NCI-H1436 (cell line): ENCODE results near the gene GPR87.

ENCODE experiments used
- DNase-seq: peaks from one replicate; lab custom pipeline; 2025; lab: John Stamatoyannopoulos, UW

Gene GPR87

DNA sequence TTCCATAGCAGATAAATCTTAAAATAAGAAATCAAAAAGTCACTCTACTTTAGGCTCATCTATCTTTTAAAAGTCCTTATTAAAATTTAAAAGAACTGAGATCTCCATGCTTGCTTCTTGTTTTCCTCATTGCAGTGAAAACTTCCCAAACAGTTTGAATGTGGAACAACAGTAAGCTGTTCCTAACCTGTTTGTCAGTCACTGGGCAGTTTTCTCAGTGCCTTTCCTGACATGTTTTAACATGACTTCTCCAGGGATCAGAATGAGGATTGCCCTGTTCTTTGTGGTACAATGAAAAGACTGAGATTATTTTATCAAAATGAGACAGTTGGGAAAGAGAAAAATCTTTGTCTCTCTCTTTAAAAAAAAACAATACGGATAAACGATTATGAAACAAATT lies 774 bp downstream of the GPR87 start:
- DNase-seq = no peak

DNA sequence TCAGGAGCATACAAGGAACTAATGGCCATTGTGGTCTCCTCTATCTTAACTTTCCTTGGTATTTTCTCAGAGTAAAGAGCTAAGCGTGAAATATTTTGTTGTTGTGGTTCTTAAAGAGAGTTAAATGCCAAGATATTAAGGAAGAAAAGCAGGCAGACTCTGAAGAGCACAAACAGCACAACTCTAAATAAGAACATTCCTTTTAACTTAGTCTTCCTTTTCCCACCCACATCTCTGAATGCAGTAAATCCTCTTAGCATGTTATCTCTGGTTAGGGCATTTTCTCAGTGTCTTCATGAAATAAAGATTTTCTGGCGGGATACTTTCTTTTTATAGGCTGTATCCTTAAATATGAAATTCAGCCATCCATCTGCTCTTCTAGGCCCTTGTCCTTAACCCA lies 1.5 kb downstream of the GPR87 start:
- no peak for DNase-seq

DNA sequence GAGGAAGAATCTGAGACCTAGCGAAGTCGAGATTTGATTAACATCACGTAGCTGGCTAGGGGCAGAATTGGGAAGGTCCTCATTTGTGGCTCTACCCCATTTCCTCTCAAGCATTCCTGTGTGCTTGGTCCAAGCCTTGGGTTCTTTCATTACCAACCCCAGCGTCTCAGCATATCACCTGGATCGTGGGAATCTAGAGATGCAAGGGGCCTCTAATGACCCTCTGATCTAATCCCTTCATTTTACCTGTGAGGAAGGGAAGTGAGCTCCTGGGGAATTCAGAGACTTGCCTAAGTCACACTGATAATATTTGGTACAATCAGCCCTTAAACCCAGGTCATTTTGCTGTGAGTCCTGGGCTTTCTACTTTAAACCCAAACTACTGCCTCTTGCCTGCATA lies 2.0 kb downstream of the GPR87 start:
- no peak for DNase-seq

DNA sequence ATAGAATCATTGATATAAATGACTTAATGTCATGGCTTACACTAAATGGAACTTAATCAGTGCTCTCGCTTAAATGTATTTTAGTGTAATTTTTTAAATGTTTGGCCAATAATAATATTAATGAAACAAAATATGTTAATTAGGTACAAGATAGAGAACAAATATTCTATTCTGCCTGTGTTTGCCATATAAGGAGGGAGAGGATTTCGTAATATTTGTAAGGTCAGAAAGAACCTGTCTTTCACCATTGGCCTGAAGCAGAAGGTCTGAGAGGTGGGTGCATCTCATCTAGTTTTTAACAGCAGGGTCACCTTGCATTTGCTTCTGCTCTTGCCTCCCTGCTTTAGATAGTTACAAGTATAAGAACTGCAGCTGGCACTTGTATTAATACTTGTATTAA lies 2.5 kb downstream of the GPR87 start:
- DNase-seq = no peak

DNA sequence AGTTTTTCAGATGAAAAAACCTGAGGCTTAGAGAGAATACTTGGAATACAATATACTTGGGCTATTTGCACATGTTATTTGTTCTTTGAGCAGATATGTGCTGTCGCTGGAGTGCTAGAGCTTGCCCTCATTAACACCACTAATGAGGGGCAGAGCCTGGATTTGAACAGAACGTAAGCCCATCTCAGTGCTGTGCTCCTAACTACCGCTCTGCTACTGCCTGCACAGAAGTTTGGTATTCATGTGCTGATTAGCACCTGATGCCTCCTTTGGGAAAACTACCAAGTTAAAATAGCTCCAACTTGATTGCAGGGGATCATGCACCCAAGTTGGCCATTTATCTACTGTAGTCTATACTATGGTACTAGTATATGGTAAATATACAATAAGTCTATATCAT lies 3.6 kb downstream of the GPR87 start:
- no peak for DNase-seq

DNA sequence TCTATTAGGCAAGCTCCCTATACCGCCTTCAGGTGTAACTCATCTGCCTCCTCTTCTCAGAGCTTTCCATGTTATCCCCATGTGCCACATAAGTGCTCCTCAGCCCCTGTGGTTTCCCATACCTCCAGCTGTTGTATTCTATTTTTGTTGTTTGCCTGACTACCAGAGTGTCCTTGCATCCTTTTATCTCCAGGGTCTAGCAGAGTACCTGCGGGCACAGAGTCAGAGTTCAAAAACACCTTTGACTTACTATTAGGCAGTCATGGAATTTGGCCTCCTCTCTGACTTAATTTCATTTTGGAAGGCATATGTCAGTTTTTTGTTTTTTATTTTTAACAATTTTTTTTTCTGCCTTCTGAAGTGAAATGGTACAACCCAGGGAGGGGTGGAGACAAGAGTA lies 7.1 kb downstream of the GPR87 start:
- no peak for DNase-seq

DNA sequence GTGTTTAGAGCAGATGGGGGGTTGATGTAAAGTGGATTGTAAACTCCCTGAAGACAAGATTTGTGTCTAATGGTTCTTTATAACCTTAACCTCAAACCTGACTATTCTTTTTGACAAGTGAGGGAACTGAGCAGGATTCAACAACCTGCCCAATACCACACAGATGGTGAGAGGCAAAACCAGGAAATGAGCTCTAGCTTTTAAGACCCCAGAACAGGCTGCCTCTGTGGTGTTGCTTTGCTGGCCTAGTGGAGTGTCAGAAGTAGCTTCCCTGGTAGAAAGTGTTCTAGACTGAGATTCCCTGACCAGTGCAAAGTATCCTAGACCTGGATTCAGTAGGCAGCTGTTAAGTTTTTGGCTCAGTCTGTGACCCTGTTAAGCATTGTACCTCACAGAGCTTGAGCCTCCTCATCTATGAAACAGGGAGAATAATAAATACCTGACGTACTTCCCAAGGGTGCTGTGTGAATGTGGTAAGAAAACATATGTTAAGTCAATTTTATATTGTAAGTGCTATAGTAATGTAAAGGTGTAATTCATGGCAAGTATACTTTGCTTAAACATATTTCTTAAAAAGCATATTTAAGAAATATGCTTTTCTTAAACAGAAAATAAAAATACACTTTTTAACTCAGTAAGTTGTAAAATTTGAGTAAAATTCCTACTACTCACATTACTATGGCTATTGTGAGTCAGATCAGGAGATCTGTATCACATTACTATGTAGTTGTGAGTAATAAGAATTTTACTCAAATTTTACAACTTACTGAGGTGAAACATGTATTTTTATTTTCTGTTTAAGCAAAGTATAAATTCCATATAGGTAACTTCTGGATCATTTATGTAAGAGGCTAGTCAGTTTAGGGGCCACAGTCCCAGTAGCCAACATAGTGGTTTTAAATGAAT lies 8.8 kb downstream of the GPR87 start:
- no peak for DNase-seq

DNA sequence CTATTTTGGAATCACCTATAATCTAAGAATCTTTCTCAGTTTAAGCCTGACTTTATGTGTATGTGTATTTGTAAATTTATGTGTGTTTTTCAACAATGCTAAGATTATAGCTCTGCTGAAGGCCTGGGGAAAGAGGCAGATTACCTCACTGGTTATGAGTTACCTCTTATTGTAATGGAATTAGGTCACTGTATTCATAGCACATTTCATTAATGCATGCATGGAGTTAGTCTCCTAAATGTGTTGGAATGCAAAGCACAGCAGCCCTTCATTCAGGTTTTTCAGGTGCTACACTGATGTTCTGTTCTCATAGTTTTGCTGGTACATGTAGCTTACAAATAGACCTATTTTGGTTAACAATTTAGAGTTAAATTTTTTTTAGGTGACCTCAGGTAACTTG lies 9.5 kb downstream of the GPR87 start:
- no peak for DNase-seq

DNA sequence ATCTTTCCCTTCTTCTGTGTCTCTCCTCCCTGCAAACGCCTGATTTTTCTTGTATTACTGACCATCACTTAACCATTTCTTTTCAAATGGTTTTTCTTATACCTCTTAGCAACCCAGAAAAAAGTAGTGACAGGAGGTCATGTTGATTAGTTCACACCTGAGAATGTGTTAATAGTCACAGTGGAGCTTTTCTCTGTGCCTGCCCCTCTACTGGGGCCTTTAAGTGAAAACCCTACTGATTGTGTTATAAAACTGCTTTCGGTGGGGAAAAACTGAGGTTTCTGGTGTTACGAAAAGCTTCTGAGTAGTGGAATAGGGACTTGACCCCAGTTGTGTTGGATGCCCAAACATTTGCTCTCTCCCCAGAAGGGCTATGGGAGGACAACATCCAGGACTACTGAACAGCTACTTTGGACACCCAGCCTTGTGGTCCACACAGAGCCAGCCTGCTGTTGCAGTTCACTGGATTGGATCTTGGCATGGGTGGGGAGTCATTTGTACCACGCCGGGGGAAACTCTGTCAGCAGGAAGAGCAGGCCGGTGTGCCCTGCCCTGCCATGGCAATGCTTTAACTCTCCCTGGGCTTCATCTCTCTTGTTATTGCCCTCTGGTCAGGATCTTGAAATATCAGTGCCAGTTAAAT lies 10.3 kb downstream of the GPR87 start:
- DNase-seq = no peak

DNA sequence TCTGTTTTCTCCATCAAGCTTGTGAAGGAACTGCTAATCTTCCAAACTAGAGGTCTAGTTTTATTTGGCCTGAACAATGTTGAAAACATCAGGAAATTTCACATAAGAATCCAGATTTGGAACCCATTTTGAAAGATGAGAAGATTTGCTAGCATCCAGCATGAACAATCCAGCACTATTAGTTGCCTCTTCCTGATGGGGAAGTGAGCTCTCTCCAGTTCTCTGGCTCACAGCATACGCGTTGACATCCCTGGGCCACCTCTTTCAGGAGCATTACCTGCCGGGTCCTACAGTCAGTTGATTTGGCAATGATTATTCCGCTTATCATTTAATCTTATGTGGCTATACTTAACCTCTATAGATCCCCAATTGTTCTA lies 10.9 kb downstream of the GPR87 start:
- DNase-seq = no peak

DNA sequence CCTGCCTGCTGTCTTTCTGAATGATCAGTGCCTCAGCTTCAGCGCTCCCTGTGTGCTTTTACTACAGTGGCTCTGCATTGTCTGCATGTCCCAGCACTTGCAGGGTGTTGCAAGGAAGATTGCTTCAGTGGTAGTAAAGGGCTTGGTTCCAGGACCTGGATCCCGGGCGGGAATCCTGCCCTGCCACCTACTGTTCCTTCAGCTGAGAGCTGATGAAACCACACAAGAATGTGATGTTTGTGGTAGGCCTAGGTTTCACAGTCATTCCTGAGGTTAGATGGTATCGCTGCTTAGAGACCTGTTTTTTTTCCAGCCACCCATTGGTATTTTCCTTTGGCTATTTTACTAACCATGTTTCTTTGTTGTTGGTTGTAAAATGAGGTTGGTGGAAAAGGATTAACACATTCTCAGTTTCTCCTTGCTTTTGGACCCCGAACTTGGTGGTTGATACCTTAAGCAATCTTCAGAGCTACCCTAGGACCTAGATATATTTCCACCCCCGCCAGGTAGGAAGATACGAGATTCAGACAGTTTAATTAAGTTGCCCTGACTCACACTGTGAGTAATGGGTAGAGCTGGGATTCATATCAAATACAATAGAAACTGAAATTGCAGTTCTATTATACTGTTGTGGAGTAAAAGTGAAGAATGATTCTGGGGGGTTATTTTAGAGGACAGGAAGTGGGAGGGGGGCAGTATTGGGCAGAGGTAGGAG lies 11.4 kb downstream of the GPR87 start:
- no peak for DNase-seq

DNA sequence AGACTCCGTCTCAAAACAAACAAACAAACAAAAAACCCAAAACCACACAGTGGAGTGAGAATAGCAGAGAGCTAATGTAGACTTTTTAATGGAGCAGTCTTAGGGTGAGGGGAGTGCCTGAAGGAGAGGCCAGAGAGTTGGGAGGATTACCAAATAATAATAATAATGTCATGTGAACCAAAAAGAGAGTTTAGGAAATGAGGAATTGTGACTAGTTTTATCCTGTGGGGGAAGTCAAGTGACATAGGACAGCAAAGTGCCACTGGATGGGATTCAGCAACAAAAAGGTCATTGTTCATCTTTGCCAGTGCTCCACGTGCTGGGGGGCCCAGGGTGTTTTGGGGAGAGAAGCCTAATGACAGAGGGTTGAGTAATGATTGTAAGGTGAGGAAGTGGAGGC lies 12.9 kb downstream of the GPR87 start:
- DNase-seq = no peak

DNA sequence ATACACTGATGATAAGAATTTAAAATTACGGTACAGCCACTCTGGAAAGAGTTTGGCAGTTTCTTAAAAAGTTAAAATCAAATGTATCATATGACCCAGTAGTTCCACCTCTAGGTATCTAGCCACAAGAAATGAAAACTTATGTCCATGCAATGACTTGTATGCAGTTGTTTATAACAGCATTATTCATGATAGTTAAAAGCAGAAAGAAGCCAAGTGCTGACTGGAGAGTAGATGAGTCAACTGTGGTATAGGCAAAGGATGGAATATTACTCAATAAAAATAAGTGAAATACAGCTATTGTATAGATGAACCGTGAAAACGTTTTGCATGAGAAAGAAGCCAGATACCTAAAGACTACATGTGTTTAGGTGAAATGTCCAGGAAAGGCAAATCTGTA lies 14.8 kb downstream of the GPR87 start:
- no peak for DNase-seq

DNA sequence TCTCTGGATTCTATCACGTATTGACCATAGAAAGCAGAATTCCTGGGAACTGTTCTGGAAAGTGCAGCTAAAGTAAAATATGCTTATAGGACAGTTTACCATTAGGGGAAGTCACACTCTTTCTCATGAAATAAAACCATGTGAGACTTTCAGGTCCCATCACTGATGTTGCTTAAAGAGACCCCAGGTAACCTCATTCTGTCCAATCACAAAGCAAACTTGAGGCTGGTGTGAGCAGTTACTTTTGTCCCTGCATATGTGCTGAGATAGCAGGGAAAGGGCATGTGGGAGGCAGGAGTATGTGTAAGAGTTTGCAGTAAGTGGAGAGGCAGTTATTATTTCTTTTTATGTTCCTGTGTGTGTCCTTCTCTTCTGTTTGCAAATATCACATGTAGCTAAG lies 16.1 kb downstream of the GPR87 start:
- DNase-seq = no peak

DNA sequence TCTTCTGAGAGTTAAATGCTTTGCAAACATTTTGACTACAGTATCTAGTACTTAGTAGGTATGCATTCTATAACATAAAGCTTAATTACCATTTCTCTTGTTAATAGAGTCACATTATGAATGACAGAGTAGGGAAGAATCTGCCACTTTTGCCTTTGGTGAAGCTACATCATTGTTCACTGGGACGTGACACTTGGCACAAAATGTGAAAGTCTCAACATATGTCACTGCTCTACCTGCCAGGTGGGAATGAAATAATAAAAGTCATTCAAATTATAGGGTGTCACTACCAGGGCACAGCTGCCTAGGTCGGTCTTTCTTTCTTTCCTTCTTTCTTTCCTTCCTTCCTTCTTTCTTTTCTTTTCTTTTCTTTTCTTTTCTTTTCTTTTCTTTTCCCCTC lies 17.6 kb downstream of the GPR87 start:
- DNase-seq = no peak

DNA sequence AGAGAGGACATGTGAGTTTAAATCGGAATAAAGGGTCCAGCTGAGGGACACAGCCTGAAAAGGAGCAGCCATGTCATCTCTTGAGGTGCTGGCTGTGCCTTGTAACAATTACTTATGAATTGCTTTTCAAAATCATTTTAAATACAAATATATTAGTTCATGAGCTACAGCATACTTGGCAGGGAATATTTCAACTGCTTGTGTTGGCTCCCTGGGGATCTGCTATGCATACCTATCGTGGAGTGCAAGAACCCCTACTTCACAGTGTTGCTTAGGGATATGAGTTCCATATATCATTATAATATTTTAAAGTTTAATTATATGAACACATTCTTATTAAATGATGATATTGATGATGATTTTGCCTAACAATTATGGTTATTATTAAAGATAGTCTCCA lies 19.2 kb downstream of the GPR87 start:
- DNase-seq = no peak

DNA sequence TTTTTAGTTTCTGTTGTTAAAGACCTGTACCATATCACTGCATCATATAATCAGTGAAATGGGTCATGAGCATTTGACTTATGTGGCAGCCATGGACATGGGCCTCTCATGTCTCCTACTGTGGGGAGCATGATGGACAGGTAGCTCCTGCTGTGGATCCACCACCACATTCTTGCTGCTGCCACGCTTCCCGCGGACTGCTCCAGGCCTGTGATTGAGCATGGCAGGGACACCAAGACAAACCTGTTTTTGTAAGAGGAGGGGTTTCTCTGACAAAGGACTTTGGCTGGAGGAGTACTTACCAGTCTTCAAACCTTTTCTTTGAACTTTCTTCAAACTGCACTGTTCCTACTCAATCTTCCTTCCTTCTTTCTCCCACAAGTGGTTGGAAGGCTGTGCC lies 20.4 kb downstream of the GPR87 start:
- DNase-seq = no peak

DNA sequence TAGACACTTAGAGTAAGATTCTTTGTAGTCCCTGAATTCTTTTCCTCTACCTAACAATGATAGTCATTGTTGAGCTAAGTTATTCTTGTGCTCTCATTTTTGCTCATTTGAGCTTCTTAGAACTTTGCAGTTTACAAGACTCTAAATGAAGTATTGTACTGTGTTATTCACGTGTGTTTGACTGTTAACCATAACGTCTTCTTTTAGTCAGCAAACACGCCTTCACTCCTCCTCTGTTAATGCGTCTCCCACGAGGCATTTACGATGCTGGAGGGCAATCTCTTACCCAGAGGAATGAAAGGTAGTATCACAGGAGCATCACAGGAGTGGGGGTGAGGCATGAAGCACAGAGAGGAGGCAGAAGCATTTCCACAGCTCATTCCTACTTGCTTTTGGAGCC lies 23.5 kb downstream of the GPR87 start:
- DNase-seq = no peak

DNA sequence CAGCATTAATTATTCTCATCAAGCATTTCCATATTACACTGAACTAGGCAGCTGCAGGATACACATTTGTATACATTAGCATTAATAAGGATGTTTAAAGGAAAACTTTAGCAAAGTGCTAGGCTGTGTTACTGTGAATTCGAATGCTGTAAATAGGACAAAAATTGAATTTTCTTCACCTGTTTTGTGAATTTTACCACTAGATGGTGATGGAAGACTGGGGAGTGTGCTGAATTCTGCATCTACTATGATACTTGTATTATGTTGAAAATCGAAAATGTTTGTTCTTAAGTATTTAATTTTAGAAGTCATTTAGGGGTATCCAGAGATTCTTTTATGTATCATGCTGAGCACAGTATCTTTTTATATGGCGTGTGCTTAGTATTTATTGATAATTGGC lies 25.9 kb downstream of the GPR87 start:
- DNase-seq = no peak

DNA sequence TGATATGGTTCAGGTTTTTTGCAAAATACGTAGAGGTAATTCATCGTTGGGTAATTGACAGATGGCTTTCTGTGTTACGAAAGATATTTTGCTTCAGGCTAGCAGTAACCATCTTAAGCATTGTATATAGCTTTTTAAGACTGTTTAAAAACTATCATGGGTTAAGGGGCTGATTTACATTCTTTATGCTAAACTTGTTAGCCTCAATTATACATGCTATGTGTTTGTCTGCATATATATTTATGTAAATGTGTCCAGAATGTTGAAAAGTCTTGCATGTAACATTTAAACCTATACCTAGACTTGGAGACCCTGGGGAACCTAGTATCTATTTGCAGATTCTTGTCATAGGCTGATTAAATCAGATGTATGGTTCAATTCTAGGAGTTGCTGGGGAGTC lies 27.2 kb downstream of the GPR87 start:
- DNase-seq = no peak

DNA sequence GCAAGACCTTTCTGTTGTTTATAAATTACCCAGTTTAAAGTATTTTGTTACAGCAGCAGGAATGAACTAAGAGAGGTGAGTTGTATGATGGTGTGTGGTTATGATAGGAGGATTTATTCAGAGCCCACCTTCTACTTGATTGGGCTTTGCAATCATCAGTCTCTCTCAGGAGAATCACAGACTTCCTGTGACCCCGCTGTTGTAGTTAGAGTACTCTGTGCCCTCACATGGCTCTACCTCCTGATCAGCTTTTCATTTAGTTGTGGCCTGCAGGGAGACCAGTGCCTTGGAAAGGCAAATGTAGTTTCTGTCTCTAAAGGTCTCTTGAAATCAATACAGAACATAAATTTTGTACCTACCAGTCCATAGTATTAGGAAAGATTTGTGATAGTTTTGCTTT lies 30.7 kb downstream of the GPR87 start:
- DNase-seq = no peak

DNA sequence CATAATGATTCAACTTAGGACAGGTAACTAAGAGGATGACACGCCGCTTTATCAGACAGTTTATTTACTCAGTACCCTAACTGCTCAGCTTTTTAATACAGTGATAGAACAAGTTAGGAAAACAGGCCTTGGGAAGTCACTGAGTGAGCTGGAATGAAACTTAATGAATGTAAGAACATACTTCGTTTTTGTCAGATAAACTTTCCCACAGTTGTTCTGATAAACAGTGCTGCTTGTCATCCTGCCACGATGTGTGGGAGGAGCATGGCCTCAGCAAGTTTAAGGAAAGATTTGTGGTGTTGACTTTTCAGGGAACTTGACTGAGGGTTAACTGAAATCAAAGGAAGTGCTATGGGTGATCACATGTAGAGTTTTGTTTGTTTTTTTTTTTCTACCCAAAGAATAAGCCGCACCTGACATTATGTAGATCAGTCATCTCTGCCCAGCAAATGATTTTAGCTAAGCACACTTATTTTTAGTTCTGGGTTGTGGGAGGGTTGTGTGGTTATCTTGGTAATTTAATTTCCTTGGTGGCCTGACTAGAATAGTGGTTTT lies 32.6 kb downstream of the GPR87 start:
- DNase-seq = no peak

DNA sequence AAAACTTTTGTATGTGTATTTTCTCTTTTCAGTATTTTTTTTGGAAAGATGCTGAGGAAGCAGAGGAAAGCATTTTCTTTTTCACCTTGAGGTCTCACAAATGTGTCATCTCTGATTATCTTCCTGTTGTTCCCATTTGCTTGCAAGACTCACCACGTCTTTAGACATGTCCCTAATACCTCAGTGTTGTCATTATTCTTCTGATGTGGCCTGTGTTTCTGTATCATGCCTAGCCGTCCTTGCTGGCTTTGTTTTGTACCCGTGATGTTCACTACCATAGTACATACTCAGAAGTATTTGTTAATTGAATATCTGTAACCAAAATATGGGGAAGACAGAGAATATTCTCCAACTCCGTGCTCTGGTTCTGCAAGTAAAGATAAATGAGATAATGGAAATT lies 33.2 kb downstream of the GPR87 start:
- no peak for DNase-seq
